H1 (cell line): ENCODE measurements around the gene B4GALT7. TPM values are rescaled to one million over a fixed set of nuclear protein-coding genes. Genes with fewer than 3 reads are reported as not detected.

Experiments
- CBX8 ChIP-seq: fragments of 300-800, 300-1000 bp; sonication (generic); IDR thresholded peaks from 2 replicates; pipeline ENCODE4 v1.7.1; 2016; ENCODE audit warnings: low read depth, low read length, borderline replicate concordance
- CHD7 ChIP-seq: fragments of 300-600 bp; sonication (generic); IDR thresholded peaks from 2 replicates; pipeline ENCODE4 v1.7.1; 2012; ENCODE audit warnings: low read length, moderate library complexity, mild to moderate bottlenecking, inconsistent platforms; ENCODE audit not compliant: insufficient replicate concordance
- CTCF ChIP-seq, 3 experiments: IDR thresholded peaks; 1 replicate in 2 of 3; 2 replicates in 1 of 3; pipeline versions ENCODE4 v1.5.1 to v1.6.1; 2011; ENCODE audit warnings: low read length in 3 of 3, mild to moderate bottlenecking in 3 of 3, inconsistent platforms in 2 of 3, low read depth in 1 of 3, moderate library complexity in 1 of 3; ENCODE audit not compliant: insufficient read depth in 1 of 3; ENCODE audit errors: control extremely low read depth in 1 of 3
- JUND ChIP-seq: IDR thresholded peaks from 2 replicates; pipeline ENCODE4 v1.6.1; 2011; ENCODE audit warnings: mild to moderate bottlenecking, improper control_type of control experiment, low read length
- MAX ChIP-seq: IDR thresholded peaks from 2 replicates; pipeline ENCODE4 v1.6.1; 2012; ENCODE audit warnings: inconsistent platforms
- RBBP5 ChIP-seq: IDR thresholded peaks from 2 replicates; pipeline ENCODE4 v1.7.1; 2012; ENCODE audit warnings: low read depth, mild to moderate bottlenecking, inconsistent platforms, low read length, moderate library complexity, borderline replicate concordance
- polyA plus RNA-seq, 7 experiments: library from polyadenylated mRNA; depleted of rRNA in 3 of 7; stranded (reverse) in 5 of 7; unstranded in 2 of 7; fragments of >200 nt in 5 of 7; fragments of 200-250 nt in 2 of 7; gene quantifications; 1 replicate in 5 of 7; 2 replicates in 1 of 7; 4 replicates in 1 of 7; pipeline versions ENCODE4 v1.2.1 to v1.2.3, GENCODE V29; 2011 to 2013; ENCODE audit warnings: missing spikeins in 2 of 7, mixed read lengths in 2 of 7
- total RNA-seq: library from RNA; stranded (reverse); fragmentation: NEBNext Ultra II Directional; extraction: Animal tissue kit (Norgen Biotek cat#: 25700); gene quantifications from 2 replicates; pipeline ENCODE4 v1.2.1, GENCODE V29; 2021

Gene B4GALT7
- total and polyA plus RNA-seq, 2 of the 8 experiments (the other 6 are each of a cell fraction or from before 2014, with no cell fraction given), result 18.7 to 31.9 TPM

- no peak for TF ChIP-seq MAX
- no peak for TF ChIP-seq CHD7
- TF ChIP-seq JUND, result no peak
- no peak for TF ChIP-seq CBX8
- no peak for TF ChIP-seq RBBP5
- TF ChIP-seq CTCF (IDR thresholded peaks at IDR 0.05; ENCODE audit: control extremely low read depth in 1 of 3, insufficient read depth in 1 of 3, low read depth in 1 of 3, low read length in 3 of 3), result no peak
- TF ChIP-seq, all 59 proteins: peak for 0
Observed at GRCh38 chr5:177555228-177555627, 44.7 kb upstream of the B4GALT7 start (continued).
